Kidney epithelial cell (primary cell): ENCODE measurements around the gene TYRP1. TPM values are rescaled to one million over a fixed set of nuclear protein-coding genes. Genes with fewer than 3 reads are reported as not detected.

ENCODE experiments used
- DNase-seq: peaks from one replicate; pipeline ENCODE4 v3.0.0-alpha.2; 2010; ENCODE audit warnings: low read depth
- H3K27me3 ChIP-seq: 2 replicates; pipeline ENCODE4 v1.6.0; 2011; ENCODE audit warnings: low read length; ENCODE audit not compliant: control insufficient read depth, insufficient read depth
- H3K36me3 ChIP-seq: 2 replicates; pipeline ENCODE4 v1.5.1; 2011; ENCODE audit warnings: low read length; ENCODE audit not compliant: control insufficient read depth, insufficient read depth
- H3K4me3 ChIP-seq: 2 replicates; pipeline ENCODE4 v1.5.1; 2011; ENCODE audit warnings: low read depth, mild to moderate bottlenecking, control low read depth, low read length
- total RNA-seq: library from RNA; depleted of rRNA; stranded (reverse); fragments of >200 nt; gene quantifications from 2 replicates; pipeline ENCODE4 v1.2.3, GENCODE V29; 2015
- TF ChIP-seq, protein P1 (sequence below): IDR thresholded peaks from 2 replicates; pipeline ENCODE4 v1.5.1; 2011; ENCODE audit warnings: mild to moderate bottlenecking, moderate library complexity, low read length, control low read depth, inconsistent platforms; ENCODE audit not compliant: insufficient read depth, poor library complexity, severe bottlenecking

TYRP1 gene
- total RNA-seq, 1 donor from 2014 or later, result not detected

DNA sequence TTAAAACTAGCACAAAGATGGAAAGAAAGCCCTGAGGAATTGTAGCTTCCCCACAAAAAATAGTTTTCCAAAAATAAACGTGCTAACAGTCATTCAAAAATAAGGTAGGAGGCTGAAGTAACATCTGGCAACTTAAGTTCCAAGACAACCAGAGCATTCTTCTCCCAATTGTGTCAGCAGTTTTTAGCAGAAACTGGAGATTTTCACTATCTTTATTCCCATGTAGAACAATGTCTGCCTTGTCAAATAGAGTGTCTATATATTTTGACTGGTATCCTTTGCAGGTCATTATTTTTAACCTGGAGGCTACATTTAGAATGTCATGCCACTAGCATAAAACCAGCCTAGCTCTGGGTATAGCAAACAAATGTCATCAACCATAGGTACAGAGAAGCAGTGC, 10.8 kb downstream of the TYRP1 start:
- DNase-seq, result no peak
- TF ChIP-seq, protein P1, sequence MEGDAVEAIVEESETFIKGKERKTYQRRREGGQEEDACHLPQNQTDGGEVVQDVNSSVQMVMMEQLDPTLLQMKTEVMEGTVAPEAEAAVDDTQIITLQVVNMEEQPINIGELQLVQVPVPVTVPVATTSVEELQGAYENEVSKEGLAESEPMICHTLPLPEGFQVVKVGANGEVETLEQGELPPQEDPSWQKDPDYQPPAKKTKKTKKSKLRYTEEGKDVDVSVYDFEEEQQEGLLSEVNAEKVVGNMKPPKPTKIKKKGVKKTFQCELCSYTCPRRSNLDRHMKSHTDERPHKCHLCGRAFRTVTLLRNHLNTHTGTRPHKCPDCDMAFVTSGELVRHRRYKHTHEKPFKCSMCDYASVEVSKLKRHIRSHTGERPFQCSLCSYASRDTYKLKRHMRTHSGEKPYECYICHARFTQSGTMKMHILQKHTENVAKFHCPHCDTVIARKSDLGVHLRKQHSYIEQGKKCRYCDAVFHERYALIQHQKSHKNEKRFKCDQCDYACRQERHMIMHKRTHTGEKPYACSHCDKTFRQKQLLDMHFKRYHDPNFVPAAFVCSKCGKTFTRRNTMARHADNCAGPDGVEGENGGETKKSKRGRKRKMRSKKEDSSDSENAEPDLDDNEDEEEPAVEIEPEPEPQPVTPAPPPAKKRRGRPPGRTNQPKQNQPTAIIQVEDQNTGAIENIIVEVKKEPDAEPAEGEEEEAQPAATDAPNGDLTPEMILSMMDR, result no peak
- no peaks in the 10 kb centered on the region for H3K36me3 ChIP-seq
- H3K4me3 ChIP-seq, result no peak overlapping the region
- no peaks in the 10 kb centered on the region for H3K27me3 ChIP-seq

DNA sequence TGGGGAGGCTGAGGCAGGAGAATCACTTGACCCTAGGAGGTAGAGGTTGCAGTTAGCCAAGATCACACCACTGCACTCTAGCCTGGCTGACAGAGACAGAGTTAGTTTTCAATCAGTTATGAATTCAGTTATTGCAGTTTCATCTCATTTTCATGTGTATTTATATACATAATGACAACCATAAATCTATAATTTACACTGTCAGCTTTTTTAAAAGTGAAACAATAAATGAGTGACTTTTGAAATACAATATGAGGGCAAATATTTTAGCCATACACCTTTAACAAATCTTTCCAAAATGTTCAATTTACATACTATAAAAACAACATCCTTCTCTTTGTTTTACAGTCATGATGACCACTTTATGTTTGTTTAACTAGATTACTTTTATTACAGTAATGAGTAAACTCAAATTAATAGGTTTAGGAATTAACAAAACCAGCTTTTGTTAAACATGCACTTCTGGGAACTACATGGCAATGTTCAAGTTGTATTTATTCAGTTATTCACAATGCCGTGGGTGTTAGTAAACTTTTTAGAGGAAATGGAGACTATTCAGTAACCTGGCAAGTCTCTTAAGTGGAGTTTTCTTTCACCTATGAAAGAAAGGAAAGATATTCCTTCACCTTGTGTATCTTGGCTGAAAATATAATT, 12.7 kb downstream of the TYRP1 start:
- TF ChIP-seq, protein P1, result no peak
- no peaks in the 10 kb centered on the region for H3K27me3 ChIP-seq
- no peak overlapping the region for H3K4me3 ChIP-seq
- H3K36me3 ChIP-seq, result no peaks in the 10 kb centered on the region
- DNase-seq, result no peak

DNA sequence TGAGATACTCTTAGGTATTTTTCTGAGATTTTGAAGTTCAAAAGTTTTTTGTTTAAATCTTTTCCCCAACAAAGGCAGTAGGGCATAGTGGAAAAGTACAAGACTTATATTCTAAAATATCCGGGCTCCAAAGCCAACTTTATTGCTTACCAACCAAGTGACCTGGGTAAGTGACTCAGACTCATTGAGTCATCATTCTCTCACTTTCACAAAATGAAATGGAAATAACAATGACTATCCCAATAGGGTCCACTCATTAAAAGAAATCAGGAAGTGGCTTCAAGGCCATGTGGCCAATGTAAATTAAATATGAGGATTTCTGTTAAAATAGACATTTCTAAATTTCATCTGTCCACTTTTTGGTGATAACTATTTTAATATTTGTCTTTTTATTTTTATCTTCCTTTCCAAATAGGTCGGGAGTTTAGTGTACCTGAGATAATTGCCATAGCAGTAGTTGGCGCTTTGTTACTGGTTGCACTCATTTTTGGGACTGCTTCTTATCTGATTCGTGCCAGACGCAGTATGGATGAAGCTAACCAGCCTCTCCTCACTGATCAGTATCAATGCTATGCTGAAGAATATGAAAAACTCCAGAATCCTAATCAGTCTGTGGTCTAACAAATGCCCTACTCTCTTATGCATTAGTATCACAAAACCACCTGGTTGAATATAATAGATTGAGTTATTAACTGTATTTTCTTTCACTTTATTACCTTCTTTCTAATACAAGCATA, 15.5 kb downstream of the TYRP1 start:
- H3K4me3 ChIP-seq, result no peak overlapping the region
- H3K36me3 ChIP-seq, result no peaks in the 10 kb centered on the region
- DNase-seq, result peak; percentile 45
- TF ChIP-seq, protein P1, result no peak
- H3K27me3 ChIP-seq, result no peaks in the 10 kb centered on the region

DNA sequence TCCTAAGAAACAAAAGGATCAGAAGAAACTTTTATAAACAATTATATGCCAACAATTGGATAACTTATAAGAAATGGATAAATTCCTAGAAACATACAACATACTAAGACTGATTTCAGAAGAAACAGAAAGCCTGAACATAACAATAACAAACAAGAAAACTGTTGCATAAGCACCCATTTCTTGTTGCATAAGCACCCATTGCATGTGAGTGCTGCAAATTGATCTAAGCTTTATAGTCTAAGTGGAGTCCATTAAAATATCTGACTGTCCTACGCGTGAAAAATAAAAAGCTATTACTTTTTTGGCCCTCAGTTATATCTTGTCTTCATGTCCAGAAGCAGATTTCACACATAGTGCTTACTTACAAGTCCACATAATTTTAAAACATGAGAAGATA, 19.3 kb downstream of the TYRP1 start:
- TF ChIP-seq, protein P1, result no peak
- Histone ChIP-seq H3K27me3 (no peaks in the 10 kb centered on the region), H3K36me3 (no peaks in the 10 kb centered on the region), H3K4me3 (no peak overlapping the region)
- no peak for DNase-seq

DNA sequence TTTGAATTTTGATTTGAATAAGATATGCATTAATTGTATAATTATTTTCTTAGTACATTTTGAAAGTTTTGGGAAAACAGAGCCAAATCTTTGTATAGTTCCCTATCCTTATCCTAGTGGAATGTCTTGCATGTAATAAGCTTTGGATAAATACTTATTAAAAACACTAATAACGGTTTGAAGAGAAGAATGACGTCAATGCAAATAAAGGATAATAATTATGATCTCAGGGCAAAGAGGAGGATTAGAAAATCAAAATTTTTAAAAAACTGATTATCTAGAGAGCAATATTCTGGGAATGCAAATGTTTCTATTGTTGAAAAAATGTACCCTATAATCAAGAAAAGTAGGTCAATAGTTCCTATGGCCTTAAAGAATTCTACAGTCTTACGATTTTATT, 22.1 kb downstream of the TYRP1 start:
- Histone ChIP-seq H3K4me3 (no peak overlapping the region), H3K27me3 (no peaks in the 10 kb centered on the region), H3K36me3 (no peaks in the 10 kb centered on the region)
- DNase-seq, result no peak
- TF ChIP-seq, protein P1, result no peak
